Neutrophil (primary cell): Measurements from ENCODE around the gene CROCC2.

Experiments used
- H3K27ac ChIP-seq: fragments of 200-600 bp; sonication (generic); 2 replicates; pipeline ENCODE4 v1.5.1; 2016; ENCODE audit warnings: mild to moderate bottlenecking, moderate library complexity
- H3K27me3 ChIP-seq: fragments of 200-600 bp; sonication (generic); 2 replicates; pipeline ENCODE4 v1.6.0; 2016; ENCODE audit warnings: mild to moderate bottlenecking
- H3K36me3 ChIP-seq: fragments of 200-600 bp; sonication (generic); 2 replicates; pipeline ENCODE4 v1.5.1; 2017
- H3K4me1 ChIP-seq, 2 experiments: fragments of 200-600 bp in 1 of 2; sonication (generic) in 1 of 2; 1 replicate in 1 of 2; 2 replicates in 1 of 2; pipeline versions ENCODE4 v1.5.1 to v1.6.1; 2013 to 2016; ENCODE audit warnings: low read depth in 1 of 2, low read length in 1 of 2, mild to moderate bottlenecking in 1 of 2, moderate library complexity in 1 of 2; ENCODE audit not compliant: control insufficient read depth in 1 of 2, insufficient read depth in 1 of 2
- H3K4me3 ChIP-seq, 2 experiments: fragments of 200-600 bp in 1 of 2; sonication (generic) in 1 of 2; 1 replicate in 1 of 2; 2 replicates in 1 of 2; pipeline ENCODE4 v1.5.1; 2013 to 2016; ENCODE audit warnings: low read depth in 1 of 2, low read length in 1 of 2, mild to moderate bottlenecking in 1 of 2, moderate library complexity in 1 of 2
- H3K9me3 ChIP-seq: fragments of 200-600 bp; sonication (generic); 2 replicates; pipeline ENCODE4 v1.5.1; 2016
- CTCF ChIP-seq: fragments of 200-600 bp; sonication (generic); IDR thresholded peaks from 2 replicates; pipeline ENCODE4 v1.5.1; 2016; ENCODE audit warnings: antibody characterized with exemption

CROCC2 gene

GRCh38 chr2:240905176-240905781 lies 857 bp upstream of the CROCC2 start:
- Histone ChIP-seq H3K27me3 (no peaks in the 10 kb centered on the region), H3K4me3 (no peak overlapping the region), H3K27ac (no peak overlapping the region), H3K36me3 (no peaks in the 10 kb centered on the region), H3K9me3 (no peaks in the 10 kb centered on the region), H3K4me1 (no peaks in the 10 kb centered on the region)
- TF ChIP-seq CTCF: no peak

GRCh38 chr2:240906911-240907590 lies 915 bp downstream of the CROCC2 start:
- no peaks in the 10 kb centered on the region for H3K4me1 ChIP-seq
- H3K27ac ChIP-seq: no peak overlapping the region
- no peaks in the 10 kb centered on the region for H3K36me3 ChIP-seq
- no peak overlapping the region for H3K4me3 ChIP-seq
- TF ChIP-seq CTCF: no peak
- H3K27me3 ChIP-seq: no peaks in the 10 kb centered on the region
- H3K9me3 ChIP-seq: no peaks in the 10 kb centered on the region

- Histone ChIP-seq H3K4me1 (no peaks in the 10 kb centered on the region), H3K27me3 (peaks cover under 1% of the 10 kb centered on the region), H3K27ac (no peak overlapping the region), H3K36me3 (no peaks in the 10 kb centered on the region), H3K9me3 (no peaks in the 10 kb centered on the region), H3K4me3 (no peak overlapping the region)
- TF ChIP-seq CTCF: no peak
Measured at GRCh38 chr2:240909216-240909974, 3.3 kb downstream of the CROCC2 start.

- H3K27ac ChIP-seq: no peak overlapping the region
- H3K9me3 ChIP-seq: no peaks in the 10 kb centered on the region
- H3K36me3 ChIP-seq: no peaks in the 10 kb centered on the region
- no peaks in the 10 kb centered on the region for H3K4me1 ChIP-seq
- peaks cover 24% of the 10 kb centered on the region for H3K27me3 ChIP-seq
- TF ChIP-seq CTCF: no peak
- no peak overlapping the region for H3K4me3 ChIP-seq
Measured at GRCh38 chr2:240911641-240912265, 5.6 kb downstream of the CROCC2 start.

- H3K27ac ChIP-seq: no peak overlapping the region
- H3K27me3 ChIP-seq: peaks cover 33% of the 10 kb centered on the region
- H3K36me3 ChIP-seq: no peaks in the 10 kb centered on the region
- H3K4me3 ChIP-seq: no peak overlapping the region
- no peaks in the 10 kb centered on the region for H3K9me3 ChIP-seq
- no peak for TF ChIP-seq CTCF
- H3K4me1 ChIP-seq: no peaks in the 10 kb centered on the region
Measured at GRCh38 chr2:240912878-240913809, 7.0 kb downstream of the CROCC2 start.
